Midbrain (tissue), 1 donor: ENCODE data around the gene TACC3.

Experiments
- DNase-seq: peaks from one replicate; lab custom pipeline; 2025; lab: John Stamatoyannopoulos, UW

Gene TACC3

DNA sequence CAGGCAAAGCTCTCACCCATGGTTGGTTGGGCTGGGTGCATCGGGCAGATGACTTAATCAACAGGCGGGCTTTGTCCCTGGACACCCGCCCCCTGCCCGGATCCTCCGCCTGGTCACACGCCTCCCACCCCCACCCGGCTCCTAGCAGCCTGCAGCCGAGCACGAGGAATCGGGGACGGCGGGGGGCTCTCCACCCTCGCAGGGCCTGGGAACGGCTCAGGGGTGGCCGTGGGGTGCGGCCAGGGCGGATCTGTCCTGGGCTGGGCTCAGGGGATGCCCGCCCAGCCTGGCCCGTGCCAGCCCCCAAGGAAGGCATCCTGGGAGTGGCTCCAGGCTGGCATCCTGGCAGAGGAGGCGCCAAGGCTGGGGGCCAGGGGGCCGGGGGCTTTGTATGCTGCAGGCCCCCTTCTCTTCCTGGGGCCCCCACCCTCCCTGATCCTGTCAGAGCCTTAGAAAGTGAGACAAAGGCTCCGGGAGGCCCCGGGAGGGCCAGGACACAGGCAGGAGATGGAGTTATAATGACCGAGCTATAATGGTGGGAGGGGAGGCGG is 39.3 kb downstream of the TACC3 start:
- DNase-seq: no peak

DNA sequence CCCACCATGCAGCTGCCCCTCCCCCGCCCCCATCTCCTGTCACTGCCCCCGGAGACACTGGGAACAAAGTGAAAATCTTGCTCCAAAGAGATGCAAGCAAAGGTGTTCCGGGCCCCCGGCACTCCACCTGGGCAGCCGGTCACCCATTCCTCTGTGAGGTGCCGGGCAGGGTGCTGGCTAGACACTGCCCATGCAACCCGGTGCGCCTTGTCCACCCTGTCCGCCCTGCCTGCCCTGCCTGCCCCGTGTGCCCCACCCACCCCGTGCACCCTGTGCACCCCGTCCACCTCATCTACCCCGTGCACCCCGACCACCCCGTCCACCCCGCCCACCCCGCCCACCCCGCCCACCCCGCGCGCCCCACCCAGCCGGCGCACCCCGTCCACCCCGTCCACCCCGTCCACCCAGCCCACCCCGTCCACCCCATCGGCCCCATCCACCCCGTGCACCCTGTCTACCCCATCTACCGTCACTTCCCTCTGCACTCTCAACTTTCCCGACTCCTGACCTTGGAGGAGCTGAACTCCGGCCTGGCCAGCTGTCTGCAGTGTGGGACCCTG is 39.9 kb downstream of the TACC3 start:
- DNase-seq: no peak

- DNase-seq: no peak
These were observed 41.1 kb downstream of the TACC3 start for GRCh38 chr4:1762264-1763010.

- no peak for DNase-seq
These were observed 41.8 kb downstream of the TACC3 start for GRCh38 chr4:1763070-1763549.

- DNase-seq: peak; percentile 60
These were observed 42.3 kb downstream of the TACC3 start for GRCh38 chr4:1763550-1764080.

DNA sequence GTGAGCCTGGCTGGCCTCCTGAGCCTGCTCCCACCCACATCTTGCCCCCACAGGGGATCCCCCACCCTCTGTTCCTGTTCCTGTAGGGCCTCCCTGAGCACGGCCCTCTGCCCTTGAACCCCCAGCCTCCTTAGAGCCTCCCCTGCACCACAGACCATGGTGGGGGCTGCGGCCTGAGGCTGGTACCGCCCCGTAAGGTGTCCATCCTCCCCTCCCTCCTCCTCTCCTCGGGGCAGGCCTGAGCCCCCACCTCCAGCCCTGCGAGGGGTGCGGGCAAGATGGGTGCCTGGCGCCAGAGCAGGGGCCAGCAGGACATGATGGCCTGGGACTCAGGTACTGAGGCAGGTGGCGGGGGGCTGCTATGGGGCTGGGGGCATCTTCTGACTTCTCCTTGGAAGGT is 43.3 kb downstream of the TACC3 start:
- DNase-seq: no peak

GRCh38 chr4:1765409-1766072 is 44.2 kb downstream of the TACC3 start:
- DNase-seq: no peak

- DNase-seq: peak; percentile 3
These were observed 45.1 kb downstream of the TACC3 start for GRCh38 chr4:1766106-1767060.

GRCh38 chr4:1767061-1767769 is 45.9 kb downstream of the TACC3 start:
- DNase-seq: peak; percentile 54

DNA sequence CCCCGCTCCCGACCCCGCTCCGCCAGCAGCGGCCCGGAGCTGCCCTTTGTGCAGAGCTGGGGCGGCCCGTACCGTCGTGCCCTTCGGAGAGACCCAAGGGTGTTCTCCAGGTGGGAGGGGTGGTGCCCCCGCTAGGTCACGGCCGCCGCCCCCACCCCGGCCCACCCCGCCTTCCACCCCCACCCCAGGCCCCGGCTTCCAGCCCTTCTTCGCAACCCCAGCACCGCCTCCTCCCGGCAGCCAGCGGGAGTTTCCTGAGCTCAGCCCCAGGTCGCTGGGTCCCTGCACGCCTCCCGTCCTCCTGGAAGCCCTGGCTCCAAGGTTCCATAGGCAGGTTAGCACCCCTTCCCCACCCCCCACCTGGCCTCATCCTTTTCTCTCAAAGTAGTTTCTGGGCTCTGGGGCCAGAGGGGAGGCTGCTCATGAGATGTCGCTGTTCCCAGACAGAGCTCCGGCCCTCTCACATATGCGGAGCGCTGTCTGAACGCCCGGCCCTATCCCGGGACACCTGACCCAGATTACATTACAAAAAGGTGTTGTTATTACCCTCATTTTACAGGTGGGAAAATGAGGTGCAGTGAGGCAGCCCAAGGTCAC is 46.5 kb downstream of the TACC3 start:
- DNase-seq: no peak

GRCh38 chr4:1768367-1769034 is 47.2 kb downstream of the TACC3 start:
- no peak for DNase-seq

DNA sequence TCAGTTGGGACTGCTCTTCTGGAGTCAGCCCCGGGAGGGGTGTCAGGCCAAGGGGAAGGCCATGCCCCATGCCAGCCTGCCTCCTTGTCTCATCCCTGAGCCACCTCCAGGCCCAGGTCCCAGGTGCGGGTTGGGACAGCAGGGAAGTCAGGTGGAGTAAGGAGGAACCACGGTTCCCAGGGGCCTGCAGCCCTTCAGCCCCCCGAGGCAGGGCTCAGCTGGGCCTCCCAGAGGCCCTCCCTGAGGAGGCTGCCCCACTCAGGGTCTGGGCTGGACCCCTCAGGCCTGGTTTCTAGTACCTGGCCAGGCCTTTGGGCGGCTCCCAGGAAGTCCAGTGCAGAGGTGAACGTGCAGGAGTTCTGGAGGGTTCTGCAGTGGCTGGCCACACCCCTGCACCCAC is 48.4 kb downstream of the TACC3 start:
- DNase-seq: no peak

DNA sequence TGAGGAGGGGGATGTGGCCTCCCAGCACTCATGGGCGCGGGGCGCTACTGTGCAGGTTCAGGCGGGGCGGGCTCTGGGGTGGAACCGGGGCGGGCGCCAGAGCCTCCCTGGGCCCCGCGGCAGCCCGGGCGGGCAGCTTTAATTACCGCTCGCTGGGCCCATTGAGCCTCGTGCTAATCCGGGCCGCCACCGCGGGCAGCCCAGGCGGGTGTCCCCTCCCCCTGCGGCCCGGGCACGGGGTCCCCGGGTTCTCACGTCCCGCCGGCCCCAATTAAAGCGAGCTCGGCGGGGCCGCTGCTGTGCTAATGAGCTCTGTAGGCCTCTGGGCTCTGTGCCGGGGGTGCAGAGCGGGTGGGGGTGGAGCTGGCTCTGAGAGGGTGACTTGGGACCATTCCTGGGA is 48.9 kb downstream of the TACC3 start:
- DNase-seq: peak; percentile 33

DNA sequence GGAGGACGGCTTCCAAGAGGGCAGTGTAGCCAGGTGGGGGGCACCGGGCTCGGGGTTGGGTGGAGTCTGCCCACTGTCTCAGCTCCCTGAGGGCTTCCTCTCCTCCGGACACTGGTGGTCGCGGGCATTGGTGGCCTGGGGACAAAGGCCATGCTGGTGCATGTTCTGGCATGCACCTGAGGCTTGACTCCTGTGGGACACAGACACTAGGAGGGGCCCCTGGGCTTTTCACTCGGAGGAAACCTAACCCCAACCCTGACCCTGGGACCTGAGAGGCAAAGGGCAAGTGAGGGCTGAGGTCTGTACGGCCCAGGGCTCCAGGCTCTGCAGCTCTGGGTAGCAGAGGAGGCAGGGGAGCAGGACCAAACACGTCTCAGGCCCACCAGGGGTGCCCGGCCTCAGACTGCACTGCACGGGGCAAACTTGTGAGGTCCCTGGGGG is 49.5 kb downstream of the TACC3 start:
- no peak for DNase-seq

- DNase-seq: no peak
These were observed 50.4 kb downstream of the TACC3 start for GRCh38 chr4:1771555-1772305.

GRCh38 chr4:1772853-1773538 is 51.7 kb downstream of the TACC3 start:
- DNase-seq: no peak

DNA sequence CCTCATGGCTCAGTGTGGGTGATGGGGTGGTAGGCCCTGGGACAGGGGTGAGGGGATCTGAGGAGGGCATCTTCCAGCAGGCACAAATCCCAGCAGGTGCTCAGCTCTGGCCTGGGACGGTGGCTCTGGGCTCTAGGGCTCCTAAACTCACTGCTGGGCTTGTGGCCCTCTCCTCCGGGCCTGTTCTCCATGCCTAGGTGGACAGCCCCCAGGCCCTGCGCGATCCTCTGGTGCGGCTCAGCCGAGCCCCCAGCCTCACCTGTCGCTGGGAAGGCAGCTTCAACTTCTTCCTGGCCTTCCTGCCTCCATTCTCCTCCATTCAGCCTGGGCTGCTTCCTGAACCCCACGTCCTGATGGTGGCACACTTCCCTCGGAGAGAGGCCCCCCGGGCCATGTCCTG is 52.4 kb downstream of the TACC3 start:
- DNase-seq: no peak

GRCh38 chr4:1775731-1776500 is 54.6 kb downstream of the TACC3 start:
- DNase-seq: peak; percentile 75
